ENCODE results near the gene CCL25.
"Not testable (repeated sequence)": the region's sequence is repeated elsewhere in the genome, so short reads cannot be mapped to it uniquely, and the experiment has no call there.

The CCL25 gene

GRCh38 chr19:8021374-8021773 is 31.2 kb upstream of the CCL25 start:
- POLR2A ChIA-PET (ENCODE audit: low non-redundant PET), result no interaction called here
- TF ChIP-seq CTCF (conservative IDR thresholded peaks at IDR 0.05; ENCODE audit: low read depth), result no peak
- CTCF ChIA-PET, result no interaction called here
- DNase-seq (ENCODE audit: low spot score), result no peak
- no peak overlapping the region for H3K27ac ChIP-seq

GRCh38 chr19:8022275-8022674 is 30.3 kb upstream of the CCL25 start:
- no peak overlapping the region for H3K27ac ChIP-seq
- ChIA-PET CTCF (no interaction called here), POLR2A (ENCODE audit: low non-redundant PET) (no interaction called here)
- no peak for TF ChIP-seq CTCF (conservative IDR thresholded peaks at IDR 0.05; ENCODE audit: low read depth)
- no peak for DNase-seq (ENCODE audit: low spot score)

GRCh38 chr19:8023371-8023770 is 29.2 kb upstream of the CCL25 start:
- no peak overlapping the region for H3K27ac ChIP-seq
- POLR2A ChIA-PET (ENCODE audit: low non-redundant PET), result no interaction called here
- CTCF ChIA-PET, result no interaction called here
- no peak for DNase-seq (ENCODE audit: low spot score)
- TF ChIP-seq CTCF (conservative IDR thresholded peaks at IDR 0.05; ENCODE audit: low read depth), result no peak

- CTCF ChIA-PET; H3K27ac ChIP-seq; DNase-seq (ENCODE audit: low spot score); POLR2A ChIA-PET (ENCODE audit: low non-redundant PET): not testable (repeated sequence)
Observed at GRCh38 chr19:8024256-8024655, 28.3 kb upstream of the CCL25 start.

- DNase-seq (ENCODE audit: low spot score), result no peak
- CTCF ChIA-PET, result interaction anchor here (0.7 kb wide), 1 partner anchor 1354 kb away, joined by 3 read pairs; no protein-coding TSS in a partner anchor
- H3K27ac ChIP-seq, result no peak overlapping the region
- POLR2A ChIA-PET (ENCODE audit: low non-redundant PET), result no interaction called here
- no peak for TF ChIP-seq CTCF (conservative IDR thresholded peaks at IDR 0.05; ENCODE audit: low read depth)
Observed at GRCh38 chr19:8025316-8025715, 27.2 kb upstream of the CCL25 start.

- ChIA-PET POLR2A (ENCODE audit: low non-redundant PET) (no interaction called here), CTCF (interaction anchor here (0.6 kb wide), 1 partner anchor 137 kb away, joined by 4 read pairs; no protein-coding TSS in a partner anchor)
- no peak overlapping the region for H3K27ac ChIP-seq
- no peak for TF ChIP-seq CTCF (conservative IDR thresholded peaks at IDR 0.05; ENCODE audit: low read depth)
- DNase-seq (ENCODE audit: low spot score), result no peak
Observed at GRCh38 chr19:8028951-8029491, 23.5 kb upstream of the CCL25 start.

GRCh38 chr19:8030960-8031359 is 21.6 kb upstream of the CCL25 start:
- DNase-seq (ENCODE audit: low spot score), result no peak
- H3K27ac ChIP-seq, result no peak overlapping the region
- ChIA-PET POLR2A (ENCODE audit: low non-redundant PET) (no interaction called here), CTCF (interaction anchor here (0.6 kb wide), 1 partner anchor 223 kb away, joined by 4 read pairs; no protein-coding TSS in a partner anchor)
- TF ChIP-seq CTCF (conservative IDR thresholded peaks at IDR 0.05; ENCODE audit: low read depth), result no peak

- DNase-seq (ENCODE audit: low spot score); POLR2A ChIA-PET (ENCODE audit: low non-redundant PET); H3K27ac ChIP-seq; CTCF ChIA-PET: not testable (repeated sequence)
Observed at GRCh38 chr19:8033287-8034177, 19.0 kb upstream of the CCL25 start.
